GM12801 (cell line): Measurements from ENCODE around the gene EIF3F.

Source experiments
- TF ChIP-seq, protein P1 (sequence below): IDR thresholded peaks from one replicate; pipeline ENCODE4 v1.5.1; 2011; ENCODE audit warnings: control low read depth; ENCODE audit not compliant: insufficient read length; ENCODE audit errors: extremely low read depth

EIF3F gene

DNA sequence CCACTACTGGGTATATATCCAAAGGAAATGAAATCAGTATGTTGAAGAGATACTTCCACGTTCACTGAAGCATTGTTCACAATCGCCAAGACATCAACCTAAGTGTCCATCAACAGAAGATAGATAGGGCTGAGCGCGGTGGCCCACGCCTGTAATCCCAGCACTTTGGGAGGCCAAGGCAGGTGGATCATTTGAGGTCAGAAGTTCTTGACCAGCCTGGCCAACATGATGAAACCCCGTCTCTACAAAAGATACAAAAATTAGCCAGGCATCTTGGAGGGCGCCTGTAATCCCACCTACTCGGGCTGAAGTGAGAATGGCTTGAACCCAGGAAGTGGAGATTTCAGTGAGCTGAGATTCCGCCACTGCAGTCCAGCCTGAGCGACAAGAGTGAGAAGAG, 12.7 kb downstream of the EIF3F start:
- TF ChIP-seq, protein P1, sequence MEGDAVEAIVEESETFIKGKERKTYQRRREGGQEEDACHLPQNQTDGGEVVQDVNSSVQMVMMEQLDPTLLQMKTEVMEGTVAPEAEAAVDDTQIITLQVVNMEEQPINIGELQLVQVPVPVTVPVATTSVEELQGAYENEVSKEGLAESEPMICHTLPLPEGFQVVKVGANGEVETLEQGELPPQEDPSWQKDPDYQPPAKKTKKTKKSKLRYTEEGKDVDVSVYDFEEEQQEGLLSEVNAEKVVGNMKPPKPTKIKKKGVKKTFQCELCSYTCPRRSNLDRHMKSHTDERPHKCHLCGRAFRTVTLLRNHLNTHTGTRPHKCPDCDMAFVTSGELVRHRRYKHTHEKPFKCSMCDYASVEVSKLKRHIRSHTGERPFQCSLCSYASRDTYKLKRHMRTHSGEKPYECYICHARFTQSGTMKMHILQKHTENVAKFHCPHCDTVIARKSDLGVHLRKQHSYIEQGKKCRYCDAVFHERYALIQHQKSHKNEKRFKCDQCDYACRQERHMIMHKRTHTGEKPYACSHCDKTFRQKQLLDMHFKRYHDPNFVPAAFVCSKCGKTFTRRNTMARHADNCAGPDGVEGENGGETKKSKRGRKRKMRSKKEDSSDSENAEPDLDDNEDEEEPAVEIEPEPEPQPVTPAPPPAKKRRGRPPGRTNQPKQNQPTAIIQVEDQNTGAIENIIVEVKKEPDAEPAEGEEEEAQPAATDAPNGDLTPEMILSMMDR, result no peak

DNA sequence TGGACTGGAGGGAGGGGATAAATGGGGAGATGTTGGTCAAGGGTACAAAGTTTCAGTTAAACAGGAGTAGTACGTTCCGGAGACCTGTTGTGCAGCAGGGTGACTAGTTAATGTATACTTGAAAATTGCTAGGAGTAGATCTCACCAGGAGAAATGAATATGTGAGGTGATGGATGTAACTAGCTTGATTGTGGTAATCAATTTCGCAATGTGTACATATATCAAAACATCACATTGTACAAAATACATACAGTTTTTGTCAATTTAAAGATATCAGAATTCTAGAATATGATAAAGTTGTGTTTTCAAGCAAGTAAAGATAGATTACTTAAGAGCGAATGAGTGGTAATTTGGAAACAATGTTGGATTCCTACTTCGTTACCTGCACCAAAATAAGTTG, 13.3 kb downstream of the EIF3F start:
- TF ChIP-seq, protein P1, result no peak

DNA sequence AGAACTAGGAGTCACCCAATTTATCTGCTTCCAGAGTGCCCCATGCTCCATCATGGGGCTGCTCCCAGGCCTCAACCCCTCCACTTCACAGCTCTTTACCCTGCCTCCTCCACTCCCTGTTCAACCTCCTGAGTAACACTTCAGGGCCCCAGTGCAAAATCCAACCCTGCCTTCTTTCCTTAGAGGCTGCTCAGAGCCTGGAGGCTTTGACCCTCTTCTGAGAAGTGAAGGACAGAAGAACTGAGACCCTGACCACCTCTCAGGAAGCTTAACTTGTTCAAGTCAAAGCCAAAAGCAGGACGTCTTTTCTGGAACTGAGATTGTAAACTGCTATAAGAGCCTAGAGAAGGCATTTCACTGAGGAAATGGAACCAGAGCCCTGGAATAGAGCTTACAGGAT, 15.5 kb downstream of the EIF3F start:
- TF ChIP-seq, protein P1, result no peak

DNA sequence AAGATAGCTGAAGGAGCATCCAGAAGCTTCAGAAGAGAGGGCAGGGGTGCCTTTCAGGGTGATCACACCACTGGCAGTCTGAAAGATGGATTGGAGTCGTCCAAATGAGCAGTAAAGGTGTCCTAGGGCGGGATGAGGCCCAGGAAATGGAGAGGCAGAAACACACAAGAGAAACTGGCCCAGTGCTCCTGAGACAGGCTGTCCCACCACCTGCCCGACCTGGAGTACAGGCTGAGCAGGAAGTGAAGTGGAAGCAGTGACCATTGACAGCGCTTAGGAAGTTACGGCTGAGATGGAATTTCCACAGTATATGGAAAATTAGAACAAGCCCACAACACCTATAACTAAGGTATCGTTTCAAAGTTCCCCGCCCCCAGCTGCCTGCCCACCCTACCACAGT, 16.1 kb downstream of the EIF3F start:
- TF ChIP-seq, protein P1, result no peak

DNA sequence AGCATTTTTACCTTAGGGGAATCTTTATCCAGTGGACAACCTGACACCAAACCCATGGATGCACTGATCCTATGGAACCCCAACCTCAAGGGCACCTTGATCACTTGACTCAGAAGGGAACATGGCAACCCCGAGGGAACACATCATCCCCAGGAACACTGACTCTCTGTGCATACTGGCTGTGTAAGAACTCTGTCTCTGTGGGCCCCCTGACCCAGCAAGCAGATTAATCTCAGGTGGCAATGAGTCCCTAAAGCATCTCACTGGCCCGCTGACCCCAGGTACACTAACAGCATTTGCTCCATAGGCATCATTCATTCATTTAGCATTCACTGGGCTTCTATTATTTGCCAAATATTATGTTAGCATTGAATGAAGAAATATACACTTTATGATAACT, 16.9 kb downstream of the EIF3F start:
- TF ChIP-seq, protein P1, result no peak

DNA sequence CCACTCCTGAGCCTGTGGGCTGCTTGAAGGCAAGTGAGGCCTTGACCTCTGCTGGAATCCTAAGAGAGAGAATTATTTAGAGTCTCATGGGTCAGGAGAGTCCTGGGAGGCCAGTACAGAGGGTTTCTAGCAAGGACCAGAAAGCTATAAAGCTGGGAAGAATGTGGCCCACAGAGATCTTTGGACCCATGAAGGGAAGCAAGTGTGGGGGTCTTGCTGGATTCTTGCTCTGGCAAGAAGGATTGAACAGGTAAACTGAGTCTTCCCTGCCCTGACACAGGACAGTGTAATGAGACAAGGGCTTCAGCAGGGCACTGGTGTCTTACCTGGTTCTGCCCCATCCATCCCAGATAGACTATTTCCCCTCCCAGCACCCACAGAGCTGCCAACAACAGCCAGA, 18.4 kb downstream of the EIF3F start:
- TF ChIP-seq, protein P1, result no peak

DNA sequence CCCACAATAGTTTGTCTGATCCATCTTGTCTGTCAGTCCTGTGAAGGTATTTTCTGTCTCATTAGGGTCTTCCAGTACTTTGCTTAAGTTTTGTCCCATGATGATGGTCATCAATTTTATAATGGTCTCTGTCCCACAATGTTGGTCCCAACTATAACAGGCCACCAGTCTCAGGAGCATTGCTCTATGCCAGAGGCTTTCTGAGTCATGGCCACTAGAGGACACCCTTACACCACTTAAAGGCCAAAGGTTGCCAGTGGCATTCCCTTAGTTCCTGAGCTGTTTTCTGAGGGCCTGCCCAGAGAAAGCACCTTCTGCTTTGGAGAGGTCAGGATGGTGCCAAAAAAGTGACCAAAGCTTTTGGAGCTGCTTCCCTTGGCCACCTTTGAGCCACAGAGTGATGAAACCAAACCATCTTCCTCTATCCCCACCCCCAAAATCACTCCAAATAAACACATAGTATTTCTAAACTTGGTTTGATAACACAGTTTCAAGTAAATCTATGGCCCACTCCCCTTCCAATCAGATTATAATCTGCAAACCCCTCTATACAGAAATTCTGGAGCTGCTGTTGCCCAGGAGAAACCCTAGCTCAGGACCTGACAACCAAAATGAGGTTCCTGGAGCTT, 19.3 kb downstream of the EIF3F start:
- TF ChIP-seq, protein P1, result peak; percentile 44
